Activated CD4-positive, alpha-beta T cell treated with anti-CD3 and anti-CD28 coated beads, Interleukin-2, amount 50 U/mL, for 24 hours (primary cell): ENCODE data around the gene NCAN.

Experiments used
- DNase-seq, 2 donors: peaks; one replicate each; pipeline ENCODE4 v3.0.0-alpha.2; 2020; ENCODE audit warnings: low read depth in 1 of 2, low spot score in 1 of 2

The NCAN gene

DNA sequence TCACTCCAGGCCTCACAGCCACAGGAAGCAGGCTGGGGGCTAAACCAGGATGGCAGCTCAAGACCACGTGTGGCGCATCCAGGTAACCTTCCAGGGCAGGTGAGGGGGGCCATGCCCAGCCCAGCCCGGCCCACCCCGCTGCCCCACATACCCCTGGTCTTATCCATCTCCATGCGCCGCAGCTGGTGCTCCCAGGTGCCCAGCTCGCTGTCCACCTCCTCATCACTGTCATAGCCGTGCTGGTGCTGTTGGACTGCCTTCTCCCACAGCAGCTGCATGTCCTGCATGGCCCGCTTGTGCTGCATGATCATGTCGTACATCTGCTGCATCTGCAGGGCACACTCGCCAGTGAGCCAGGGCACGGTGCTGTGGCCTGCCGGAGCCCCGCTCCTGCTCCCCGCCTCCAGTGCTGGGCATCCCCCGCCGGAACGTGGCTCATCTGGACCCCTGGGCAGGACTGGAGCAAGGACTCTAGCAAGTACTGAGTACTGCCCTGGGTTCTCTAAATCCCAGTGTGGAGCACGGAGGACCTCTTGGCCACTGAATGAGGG lies 67.4 kb downstream of the NCAN start:
- no peak for DNase-seq

DNA sequence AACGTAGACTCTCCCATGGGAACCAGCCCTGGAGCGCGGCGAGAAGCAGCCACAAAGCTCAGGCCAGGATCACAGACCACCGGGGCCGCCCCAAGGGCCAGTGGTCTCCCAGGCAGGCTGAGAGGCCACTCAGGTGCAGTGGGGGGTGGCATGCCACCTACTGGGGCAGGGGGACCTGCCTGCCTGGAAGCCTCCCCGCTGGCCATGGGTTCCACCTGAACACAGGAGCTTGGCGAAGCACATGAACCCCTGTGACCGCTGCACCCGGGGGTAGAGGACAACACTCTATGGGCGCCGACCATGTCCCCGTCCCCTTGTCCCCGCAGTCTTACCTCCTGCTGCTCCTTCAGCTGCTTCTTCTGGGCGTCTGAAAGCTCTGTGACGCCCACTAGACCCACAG lies 68.1 kb downstream of the NCAN start:
- no peak for DNase-seq

DNA sequence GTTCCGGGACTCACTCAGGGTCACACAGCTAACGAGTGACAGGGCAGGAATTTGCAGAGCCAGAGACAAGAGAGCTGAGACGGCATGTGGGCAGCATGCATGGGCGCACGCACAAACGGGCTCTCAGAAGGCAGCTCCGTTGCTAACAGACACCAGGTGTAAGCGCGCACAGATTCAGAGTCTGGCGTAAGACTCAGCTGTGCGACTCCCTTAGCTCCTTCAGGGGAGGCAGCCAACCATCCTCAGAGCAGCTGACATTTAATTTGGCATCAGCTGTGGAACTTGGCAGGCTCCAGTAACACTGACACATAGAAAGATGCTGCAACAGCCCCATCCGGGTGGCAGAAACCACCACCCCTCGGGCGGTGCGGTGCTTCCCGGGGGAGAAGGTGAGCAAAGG lies 68.8 kb downstream of the NCAN start:
- no peak for DNase-seq

DNA sequence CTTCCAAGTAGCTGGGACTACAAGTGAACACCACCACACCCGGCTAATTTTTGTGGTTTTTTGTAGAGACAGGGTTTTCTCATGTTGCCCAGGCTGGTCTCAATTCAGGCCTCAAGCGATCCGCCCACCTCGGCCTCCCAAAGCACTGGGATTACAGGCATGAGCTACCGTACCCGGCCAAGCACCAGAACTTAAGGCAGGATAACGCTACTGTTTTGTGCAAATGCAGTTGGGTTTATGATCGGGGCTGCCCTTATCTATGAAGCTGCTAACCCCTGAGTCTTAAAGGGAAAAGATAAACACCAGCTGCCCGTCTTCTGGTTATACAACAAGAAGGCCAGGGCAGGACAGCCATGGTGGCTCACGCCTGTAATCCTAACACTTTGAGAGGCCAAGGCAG lies 73.9 kb downstream of the NCAN start:
- DNase-seq, result no peak

DNA sequence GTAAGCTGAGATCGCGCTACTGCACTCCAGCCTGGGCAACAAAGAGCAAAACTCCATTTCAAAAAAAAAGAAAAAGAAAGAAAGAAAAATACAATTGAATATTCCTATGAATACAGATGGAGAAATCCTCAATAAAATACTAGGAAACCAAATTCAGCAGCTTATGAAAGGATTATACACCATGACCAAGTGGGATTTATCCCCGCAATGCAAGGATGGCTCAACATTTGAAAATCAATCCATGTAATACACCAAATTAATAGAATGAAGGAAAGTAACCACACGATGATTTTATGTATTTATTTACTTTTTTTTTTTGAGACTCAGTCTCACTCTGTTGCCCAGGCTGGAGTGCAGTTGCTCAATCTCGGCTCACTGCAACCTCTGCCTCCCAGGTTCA lies 80.8 kb downstream of the NCAN start:
- DNase-seq, result no peak

DNA sequence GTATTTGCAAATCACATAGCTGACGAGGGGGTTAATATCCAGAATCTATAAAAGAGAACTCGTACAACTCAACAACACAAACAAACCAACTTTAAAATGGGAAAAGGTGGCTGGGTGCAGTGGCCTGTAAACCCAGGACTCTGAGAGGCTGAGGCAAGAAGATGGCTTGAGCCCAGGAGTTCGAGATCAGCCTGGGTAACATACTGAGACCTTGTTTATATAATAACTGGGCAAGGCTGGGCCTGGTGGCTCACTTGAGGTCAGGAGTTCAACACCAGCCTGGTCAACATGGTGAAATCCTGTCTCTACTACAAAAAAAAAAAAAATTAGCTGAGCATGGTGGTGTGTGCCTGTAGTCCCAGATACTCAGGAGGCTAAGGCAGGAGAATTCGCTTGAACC lies 83.2 kb downstream of the NCAN start:
- no peak for DNase-seq

DNA sequence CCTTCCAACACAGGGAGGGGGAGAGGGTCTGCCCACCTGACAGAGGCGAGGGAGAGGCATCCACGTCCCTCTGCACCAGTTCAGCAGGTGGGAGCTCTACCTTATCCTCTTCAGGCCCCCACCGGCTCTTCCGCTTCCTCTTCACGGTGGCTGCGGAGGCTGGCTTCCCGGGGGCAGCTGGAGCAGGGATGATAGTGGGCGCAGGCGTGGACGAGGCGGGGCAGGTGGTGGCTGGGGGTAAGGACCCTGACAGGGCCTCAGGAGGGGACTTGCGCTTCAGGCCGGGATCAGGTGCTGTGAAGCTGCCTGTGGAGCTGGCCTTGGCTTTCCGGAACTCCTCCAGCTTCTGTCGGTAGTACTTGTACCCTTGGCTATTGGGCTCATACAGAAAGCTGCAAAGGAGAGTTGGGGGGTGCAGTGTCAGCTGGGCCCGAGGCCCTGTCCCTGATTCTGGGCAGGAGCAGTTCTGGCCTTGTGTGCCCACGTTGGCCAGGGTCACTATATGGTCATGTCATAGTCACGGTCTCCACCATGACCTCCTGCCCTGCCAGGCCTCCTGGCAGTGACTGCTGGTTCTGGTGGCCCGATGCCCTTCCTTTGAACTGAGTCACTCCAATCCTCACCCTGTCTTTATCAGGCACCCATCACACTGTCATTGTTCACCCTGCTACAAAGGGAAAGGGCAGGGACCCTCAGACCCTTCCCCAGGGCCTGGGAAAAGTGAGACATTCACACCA lies 85.4 kb downstream of the NCAN start:
- no peak for DNase-seq

DNA sequence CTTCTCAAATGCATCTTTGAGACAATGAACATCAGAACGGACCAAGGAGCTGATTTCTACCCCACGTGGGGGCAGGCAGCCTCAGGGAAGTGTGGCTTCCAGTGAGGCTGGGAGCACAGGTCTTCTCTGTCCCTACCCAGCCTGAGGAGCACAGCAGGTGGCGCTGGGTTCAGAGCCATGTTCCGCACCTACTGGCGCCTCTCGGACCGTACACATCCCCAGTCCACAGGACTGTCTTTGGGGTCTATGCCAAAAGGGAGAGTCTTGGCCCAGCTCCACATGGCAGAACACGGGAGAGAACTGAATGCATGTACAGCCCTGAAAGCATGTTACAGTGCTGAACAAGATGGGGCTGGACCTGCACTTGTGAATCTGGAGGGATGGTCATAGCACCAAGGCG lies 86.0 kb downstream of the NCAN start:
- no peak for DNase-seq

DNA sequence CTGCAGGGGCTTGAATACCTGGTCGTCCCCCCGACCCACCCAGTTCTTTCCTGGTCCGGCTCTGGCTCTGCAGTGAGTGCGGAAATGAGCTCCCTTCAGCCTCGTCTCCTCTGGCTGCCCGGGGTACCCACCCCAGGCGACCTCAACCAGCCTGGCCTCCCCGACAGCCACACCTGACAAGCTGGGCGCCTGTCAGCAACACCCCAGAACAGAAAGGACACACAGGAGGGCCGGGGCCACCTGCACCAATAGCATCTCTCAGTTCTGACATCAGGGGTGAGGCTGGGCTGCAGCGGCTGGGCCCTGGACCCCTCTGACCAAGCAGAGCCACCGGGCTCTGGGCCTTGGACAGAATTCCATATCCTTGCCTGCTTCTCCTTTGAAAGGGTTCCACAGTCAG lies 88.9 kb downstream of the NCAN start:
- no peak for DNase-seq
